PC-3 (cell line): ENCODE data around the gene PRSS21. TPM values are rescaled to one million over a fixed set of nuclear protein-coding genes. Genes with fewer than 3 reads are reported as not detected.

ENCODE experiments used
- ATAC-seq: fragments of 200-7000 bp; cut with Tn5 transposase; 2 replicates; pipeline ENCODE4 v1.9.1; 2020; ENCODE audit warnings: mild to moderate bottlenecking, moderate library complexity
- BruUV-seq: library from RNA; stranded (reverse); fragments of 400-500 nt; replicated peaks from 2 replicates; lab custom pipeline; 2021; lab: Mats Ljungman, UMichigan
- CTCF ChIA-PET: fragments of 300-600 bp; sonication (Branson Sonifier 250); formaldehyde crosslinking; loops from one replicate; lab custom pipeline; 2022; ENCODE audit warnings: antibody characterized with exemption; lab: Charles Lee
- POLR2A ChIA-PET: fragments of 300-600 bp; sonication (Branson Sonifier 250); formaldehyde crosslinking; loops from one replicate; lab custom pipeline; 2022; ENCODE audit warnings: antibody characterized with exemption; ENCODE audit not compliant: unreplicated experiment; lab: Charles Lee
- DNase-seq: peaks from one replicate; pipeline ENCODE4 v3.0.0-alpha.2; 2015
- H2AFZ ChIP-seq: fragments of 300-600 bp; sonication (generic); 2 replicates; pipeline ENCODE4 v1.6.0; 2016; ENCODE audit warnings: antibody characterized with exemption, low read length
- H3F3A ChIP-seq: fragments of 300-600 bp; sonication (generic); one replicate; pipeline ENCODE4 v1.6.0; 2017; ENCODE audit warnings: antibody characterized with exemption, low read length, control low read depth, mild to moderate bottlenecking; ENCODE audit not compliant: unreplicated experiment
- H3K27ac ChIP-seq: fragments of 300-600 bp; sonication (generic); 2 replicates; pipeline ENCODE4 v1.5.1; 2016; ENCODE audit warnings: mild to moderate bottlenecking, low read length
- H3K27me3 ChIP-seq: fragments of 300-600 bp; sonication (generic); 2 replicates; pipeline ENCODE4 v1.6.1; 2016; ENCODE audit warnings: low read length, mixed read lengths
- H3K36me3 ChIP-seq: fragments of 300-600 bp; sonication (generic); 2 replicates; pipeline ENCODE4 v1.6.1; 2016; ENCODE audit warnings: low read depth, mixed run types, low read length, mixed read lengths
- H3K4me1 ChIP-seq: fragments of 300-600 bp; sonication (generic); 2 replicates; pipeline ENCODE4 v1.5.1; 2016; ENCODE audit warnings: low read length; ENCODE audit not compliant: insufficient read depth
- H3K4me2 ChIP-seq: fragments of 300-600 bp; sonication (generic); 2 replicates; pipeline ENCODE4 v1.6.0; 2016; ENCODE audit warnings: low read length
- H3K4me3 ChIP-seq: fragments of 300-600 bp; sonication (generic); 2 replicates; pipeline ENCODE4 v1.5.1; 2016; ENCODE audit warnings: mild to moderate bottlenecking, low read length, mixed read lengths
- H3K79me2 ChIP-seq: fragments of 300-600 bp; sonication (generic); 2 replicates; pipeline ENCODE4 v1.6.1; 2017; ENCODE audit warnings: low read length, mixed read lengths
- H3K9ac ChIP-seq: fragments of 300-600 bp; sonication (generic); 2 replicates; pipeline ENCODE4 v1.6.0; 2016; ENCODE audit warnings: mild to moderate bottlenecking, low read length
- H3K9me2 ChIP-seq: fragments of 300-600 bp; sonication (generic); replicated peaks from 2 replicates; pipeline ENCODE4 v1.6.1; 2016; ENCODE audit warnings: mixed run types, low read length, mixed read lengths
- H3K9me3 ChIP-seq: fragments of 300-600 bp; sonication (generic); 2 replicates; pipeline ENCODE4 v1.6.1; 2016; ENCODE audit warnings: low read length, mixed read lengths
- H4K20me1 ChIP-seq: fragments of 300-600 bp; sonication (generic); 2 replicates; pipeline ENCODE4 v1.6.1; 2016; ENCODE audit warnings: low read length, mixed read lengths
- CTCF ChIP-seq: fragments of 300-600 bp; sonication (generic); conservative IDR thresholded peaks from 2 replicates; pipeline ENCODE4 v1.5.1; 2017; ENCODE audit warnings: antibody characterized with exemption, low read depth, mild to moderate bottlenecking, low read length
- EZH2 ChIP-seq: fragments of 300-600 bp; sonication (generic); IDR thresholded peaks from one replicate; pipeline ENCODE4 v1.6.1; 2017; ENCODE audit warnings: antibody characterized with exemption, mild to moderate bottlenecking, low read length; ENCODE audit not compliant: unreplicated experiment
- EZH2phosphoT487 ChIP-seq: fragments of 300-600 bp; sonication (generic); IDR thresholded peaks from 2 replicates; pipeline ENCODE4 v1.6.1; 2018; ENCODE audit warnings: mild to moderate bottlenecking, antibody characterized with exemption, low read length, borderline replicate concordance
- intact Hi-C: fragments of 100-400 bp; cut with micrococcal nuclease; formaldehyde crosslinking; loops from 2 replicates; pipeline ENCODE4 v1.9.0; 2023
- total RNA-seq: library from RNA; depleted of rRNA; stranded (reverse); fragments of >200 nt; gene quantifications from 2 replicates; pipeline ENCODE4 v1.2.3, GENCODE V29; 2014

PRSS21 gene
- total RNA-seq, 1 experiment from 2014 or later: not detected

DNA sequence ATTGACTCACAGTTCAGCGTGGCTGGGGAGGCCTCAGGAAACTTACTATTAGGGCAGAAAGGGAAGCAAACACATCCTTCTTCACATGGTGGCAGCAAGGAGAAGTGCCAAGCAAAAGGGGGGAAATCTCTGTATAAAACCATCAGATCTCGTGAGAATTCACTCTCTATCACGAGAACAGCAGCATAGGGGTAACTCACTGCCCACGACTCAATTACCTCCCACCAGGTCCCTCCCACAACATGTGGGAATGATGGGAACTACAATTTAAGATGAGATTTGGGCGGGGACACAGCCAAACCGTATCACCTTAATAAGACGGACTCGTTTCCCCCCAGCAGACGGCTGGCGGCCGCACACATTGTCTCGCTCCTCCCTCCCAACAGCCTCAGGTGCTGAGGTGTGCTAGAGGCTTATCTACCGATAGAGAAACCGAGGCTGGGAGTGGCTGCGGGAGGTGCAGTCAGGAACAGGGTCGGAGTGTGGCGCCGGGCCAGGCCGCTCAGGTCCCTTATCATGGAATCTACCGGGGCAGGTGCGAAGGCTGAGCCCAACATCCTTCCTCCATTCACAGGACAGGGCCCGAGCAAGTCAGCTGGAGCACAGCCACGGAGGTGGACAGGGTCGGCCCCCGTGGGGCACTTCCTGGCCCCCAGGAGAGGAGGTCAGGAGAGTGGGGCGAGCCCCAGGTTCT lies 8.2 kb downstream of the PRSS21 start:
- ChIA-PET POLR2A (no interaction called here), CTCF (interaction anchor here (1.1 kb wide), 1 partner anchor 14 kb away, joined by 3 read pairs; no protein-coding TSS in a partner anchor)
- no peaks in the 10 kb centered on the region for H3K36me3 ChIP-seq
- DNase-seq (no peak), ATAC-seq (no peak)
- H3K4me3 ChIP-seq: no peak overlapping the region
- no peaks in the 10 kb centered on the region for H4K20me1 ChIP-seq
- H3K27ac ChIP-seq: no peak overlapping the region
- intact Hi-C loops: loop anchor here (10.0 kb wide), 1 partner anchor 50 kb away; the partner anchor contains the start of gene ELOB
- H3K27me3 ChIP-seq: no peaks in the 10 kb centered on the region
- H3K4me1 ChIP-seq: peaks cover 9% of the 10 kb centered on the region
- no peaks in the 10 kb centered on the region for H3F3A ChIP-seq
- TF ChIP-seq EZH2phosphoT487: no peak
- TF ChIP-seq CTCF: no peak
- no peak for TF ChIP-seq EZH2
- no peaks in the 10 kb centered on the region for H3K9me3 ChIP-seq
- BruUV-seq: no TSS peak
- H3K4me2 ChIP-seq: no peak overlapping the region
- no peaks in the 10 kb centered on the region for H3K9me2 ChIP-seq
- no peak overlapping the region for H3K9ac ChIP-seq
- no peaks in the 10 kb centered on the region for H3K79me2 ChIP-seq
- no peak overlapping the region for H2AFZ ChIP-seq

- H3K27me3 ChIP-seq: no peaks in the 10 kb centered on the region
- H3K27ac ChIP-seq: no peak overlapping the region
- H3K9ac ChIP-seq: no peak overlapping the region
- no peaks in the 10 kb centered on the region for H3K9me2 ChIP-seq
- ATAC-seq (no peak), DNase-seq (no peak)
- ChIA-PET POLR2A (no interaction called here), CTCF (interaction anchor here (1.1 kb wide), 1 partner anchor 13 kb away, joined by 3 read pairs; no protein-coding TSS in a partner anchor)
- no peaks in the 10 kb centered on the region for H4K20me1 ChIP-seq
- TF ChIP-seq EZH2phosphoT487: no peak
- H3K4me3 ChIP-seq: no peak overlapping the region
- intact Hi-C loops: loop anchor here (10.0 kb wide), 1 partner anchor 51 kb away; the partner anchor contains the start of gene ELOB
- H3F3A ChIP-seq: no peaks in the 10 kb centered on the region
- H3K36me3 ChIP-seq: no peaks in the 10 kb centered on the region
- no peaks in the 10 kb centered on the region for H3K9me3 ChIP-seq
- H2AFZ ChIP-seq: no peak overlapping the region
- no peaks in the 10 kb centered on the region for H3K79me2 ChIP-seq
- BruUV-seq: no TSS peak
- H3K4me1 ChIP-seq: peaks cover 12% of the 10 kb centered on the region
- H3K4me2 ChIP-seq: no peak overlapping the region
These were observed 8.9 kb downstream of the PRSS21 start for GRCh38 chr16:2825906-2826305.

DNA sequence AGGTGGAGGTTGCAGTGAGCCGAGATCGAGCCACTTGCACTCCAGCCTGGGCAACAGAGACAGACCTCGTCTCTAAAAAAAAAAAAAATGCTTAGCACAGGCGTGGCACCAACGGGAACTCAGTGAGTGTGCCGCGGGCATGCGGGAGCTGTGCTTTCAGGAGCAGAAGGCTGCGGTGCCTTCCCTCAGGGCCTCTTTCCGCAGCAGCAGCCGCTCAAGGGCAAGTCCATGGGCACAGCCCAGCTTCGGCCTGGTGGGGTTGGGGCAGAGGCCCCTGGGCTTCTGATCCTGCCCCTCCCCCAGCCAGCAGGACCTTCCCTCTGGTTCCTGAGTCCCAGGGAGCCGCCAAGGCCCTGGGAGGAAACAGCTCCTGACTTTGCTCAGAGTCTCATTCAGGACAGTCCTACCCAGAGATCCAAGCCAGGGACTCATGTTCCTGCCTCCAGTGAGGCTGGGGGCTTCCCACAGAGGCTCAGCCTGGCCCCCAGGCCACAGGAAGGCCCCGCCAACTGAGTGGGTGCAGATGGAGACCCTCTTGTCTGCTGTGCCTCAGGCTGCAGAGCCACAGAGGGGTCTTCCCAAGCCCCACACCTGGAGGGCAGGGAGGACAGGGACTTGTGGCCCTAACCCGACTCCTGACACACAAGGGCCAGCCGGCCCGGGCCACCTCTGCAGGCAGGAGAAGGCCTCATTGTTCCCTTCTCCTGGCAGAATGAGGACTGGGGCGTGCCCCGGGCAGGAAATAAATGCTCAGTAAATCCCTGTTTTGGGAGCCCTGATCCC lies 9.7 kb downstream of the PRSS21 start:
- no peaks in the 10 kb centered on the region for H3K79me2 ChIP-seq
- H3K9ac ChIP-seq: no peak overlapping the region
- H3K9me2 ChIP-seq: no peaks in the 10 kb centered on the region
- no peak overlapping the region for H2AFZ ChIP-seq
- ATAC-seq: no peak
- no peak overlapping the region for H3K27ac ChIP-seq
- no peaks in the 10 kb centered on the region for H3K27me3 ChIP-seq
- CTCF ChIA-PET: no interaction called here
- no peaks in the 10 kb centered on the region for H4K20me1 ChIP-seq
- no peak overlapping the region for H3K4me2 ChIP-seq
- H3K4me3 ChIP-seq: no peak overlapping the region
- TF ChIP-seq CTCF (no peak), EZH2phosphoT487 (no peak), EZH2 (no peak)
- H3K4me1 ChIP-seq: peaks cover 12% of the 10 kb centered on the region
- no peaks in the 10 kb centered on the region for H3K9me3 ChIP-seq
- POLR2A ChIA-PET: no interaction called here
- no peak for DNase-seq
- intact Hi-C loops: loop anchor here (10.0 kb wide), 1 partner anchor 52 kb away; the partner anchor contains the start of gene ELOB
- H3F3A ChIP-seq: no peaks in the 10 kb centered on the region
- H3K36me3 ChIP-seq: no peaks in the 10 kb centered on the region
- BruUV-seq: no TSS peak
